22Rv1 (cell line): ENCODE data around the gene RAB4B.
"Not testable (repeated sequence)": the region's sequence is repeated elsewhere in the genome, so short reads cannot be mapped to it uniquely, and the experiment has no call there.

Experiments used
- CTCF ChIP-seq: fragments of 450-650 bp; IDR thresholded peaks from 2 replicates; pipeline ENCODE4 v1.5.1; 2017; ENCODE audit warnings: mild to moderate bottlenecking
- ZFX ChIP-seq: fragments of 450-650 bp; IDR thresholded peaks from 2 replicates; pipeline ENCODE4 v1.6.1; 2017; ENCODE audit warnings: antibody characterized with exemption, borderline replicate concordance

GRCh38 chr19:40842012-40842411, 64.0 kb downstream of the RAB4B start:
- not testable (repeated sequence) for TF ChIP-seq CTCF, ZFX
